Heart left ventricle (tissue), 13 donors: Measurements from ENCODE around the gene CCDC192.

ENCODE experiments used
- POLR2A ChIP-seq, 2 donors: fragments of 450-650 bp; IDR thresholded peaks; one replicate each; pipeline ENCODE4 v1.6.1; 2017; ENCODE audit warnings: antibody characterized with exemption in 2 of 2, mild to moderate bottlenecking in 2 of 2, moderate library complexity in 2 of 2
- TF ChIP-seq, protein P1 (sequence below), 12 donors: fragments of 200-600 bp; sonication (generic) in 4 of 12; IDR thresholded peaks; one replicate each; pipeline versions ENCODE4 v1.5.0 to v1.8.0; 2018 to 2022; ENCODE audit warnings: antibody characterized with exemption in 12 of 12, mild to moderate bottlenecking in 5 of 12
- donor health status: ischemic (EF 13 %, LVEDD 7.1; RV severe dilation, severe dysfunction).
- donor health status: DM: no; HTN: yes; CAD: no.
- donor health status: DM: no; HTN: no; CAD: no.
- donor health status: ischemic (EF 25% LVEDD 6.9; RV normal size, moderate dysfunction).
- donor health status: ischemic (EF 25% LVEDD 5.7; RV mildly dilated, moderate dysfunction).
- donor health status: ischemic (EF 35%, LVEDD 5.7; RV mildly dilated, moderate dysfunction).
- donor health status: nonischemic (EF 11% LVEDD 7.7; RV severe dilation, severe dysfunction).
- donor health status: DM: yes; HTN: yes; CAD: no.
- donor health status: PGD.
- donor health status: ischemic (EF 29% LVEDD 5.4; RV normal size, mild dysfunction).
- donor health status: nonischemic (EF 23%, LVEDD 6.1; RV moderate dilation, normal function).

DNA sequence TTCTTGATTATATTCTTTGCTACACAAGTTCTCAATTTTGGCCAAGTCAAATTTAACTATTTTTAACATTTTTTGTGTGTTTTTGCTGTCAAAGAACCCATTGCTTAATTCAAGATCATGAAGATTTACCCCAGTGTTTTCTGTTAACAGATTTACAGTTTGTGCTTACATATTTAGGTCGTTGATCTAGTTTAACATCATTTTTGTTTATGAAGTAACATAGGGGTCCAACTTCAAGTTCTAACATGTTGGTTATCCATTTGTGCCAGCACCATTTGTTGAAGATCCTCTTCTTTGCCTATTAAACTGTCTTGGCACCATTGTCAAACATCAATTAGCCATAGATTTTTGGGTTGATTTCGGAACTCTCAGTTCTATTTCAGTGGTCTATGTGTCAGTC lies 71.0 kb downstream of the CCDC192 start:
- TF ChIP-seq, protein P1, sequence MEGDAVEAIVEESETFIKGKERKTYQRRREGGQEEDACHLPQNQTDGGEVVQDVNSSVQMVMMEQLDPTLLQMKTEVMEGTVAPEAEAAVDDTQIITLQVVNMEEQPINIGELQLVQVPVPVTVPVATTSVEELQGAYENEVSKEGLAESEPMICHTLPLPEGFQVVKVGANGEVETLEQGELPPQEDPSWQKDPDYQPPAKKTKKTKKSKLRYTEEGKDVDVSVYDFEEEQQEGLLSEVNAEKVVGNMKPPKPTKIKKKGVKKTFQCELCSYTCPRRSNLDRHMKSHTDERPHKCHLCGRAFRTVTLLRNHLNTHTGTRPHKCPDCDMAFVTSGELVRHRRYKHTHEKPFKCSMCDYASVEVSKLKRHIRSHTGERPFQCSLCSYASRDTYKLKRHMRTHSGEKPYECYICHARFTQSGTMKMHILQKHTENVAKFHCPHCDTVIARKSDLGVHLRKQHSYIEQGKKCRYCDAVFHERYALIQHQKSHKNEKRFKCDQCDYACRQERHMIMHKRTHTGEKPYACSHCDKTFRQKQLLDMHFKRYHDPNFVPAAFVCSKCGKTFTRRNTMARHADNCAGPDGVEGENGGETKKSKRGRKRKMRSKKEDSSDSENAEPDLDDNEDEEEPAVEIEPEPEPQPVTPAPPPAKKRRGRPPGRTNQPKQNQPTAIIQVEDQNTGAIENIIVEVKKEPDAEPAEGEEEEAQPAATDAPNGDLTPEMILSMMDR (IDR thresholded peaks at IDR 0.05): no peak
- TF ChIP-seq POLR2A (IDR thresholded peaks at IDR 0.05): no peak
